Heart left ventricle (tissue), 16 donors: Measurements from ENCODE around the gene SPEM3. TPM values are rescaled to one million over a fixed set of nuclear protein-coding genes. Genes with fewer than 3 reads are reported as not detected.

Experiments used
- ATAC-seq, 4 donors: fragments of 200-7000 bp; cut with Tn5 transposase; one replicate each; pipeline ENCODE4 v1.9.1; 2020 to 2022; ENCODE audit warnings: moderate library complexity in 4 of 4, mild to moderate bottlenecking in 3 of 4, moderate number of reproducible peaks in 1 of 4
- DNase-seq, 5 donors: peaks; one replicate each; pipeline ENCODE4 v3.0.0-alpha.2; 2020
- H3K27ac ChIP-seq, 12 donors: fragments of 200-600 bp; sonication (generic) in 4 of 12; one replicate each; pipeline versions ENCODE4 v1.5.0 to v1.8.0; 2016 to 2022; ENCODE audit warnings: mild to moderate bottlenecking in 2 of 12
- H3K27me3 ChIP-seq, 9 donors: fragments of 200-600 bp; sonication (generic) in 2 of 9; one replicate each; pipeline versions ENCODE4 v1.5.1 to v1.8.0; 2016 to 2022; ENCODE audit warnings: mild to moderate bottlenecking in 3 of 9
- H3K36me3 ChIP-seq, 9 donors: fragments of 200-600 bp; sonication (generic) in 2 of 9; one replicate each; pipeline versions ENCODE4 v1.5.0 to v1.8.0; 2018 to 2022; ENCODE audit warnings: mild to moderate bottlenecking in 2 of 9
- H3K4me1 ChIP-seq, 12 donors: fragments of 200-600 bp; sonication (generic) in 4 of 12; one replicate each; pipeline versions ENCODE4 v1.5.0 to v1.8.0; 2016 to 2022; ENCODE audit warnings: mild to moderate bottlenecking in 3 of 12
- H3K4me3 ChIP-seq, 12 donors: fragments of 200-600 bp; sonication (generic) in 4 of 12; one replicate each; pipeline versions ENCODE4 v1.5.0 to v1.8.0; 2017 to 2022; ENCODE audit warnings: mild to moderate bottlenecking in 9 of 12, moderate library complexity in 4 of 12
- H3K9me3 ChIP-seq, 12 donors: fragments of 200-600 bp; sonication (generic) in 4 of 12; one replicate each; pipeline versions ENCODE4 v1.5.0 to v1.8.0; 2016 to 2022; ENCODE audit warnings: mild to moderate bottlenecking in 1 of 12
- CTCF ChIP-seq, 12 donors: fragments of 200-600 bp; sonication (generic) in 4 of 12; IDR thresholded peaks; one replicate each; pipeline versions ENCODE4 v1.5.0 to v1.8.0; 2018 to 2022; ENCODE audit warnings: antibody characterized with exemption in 12 of 12, mild to moderate bottlenecking in 5 of 12
- POLR2A ChIP-seq, 2 donors: fragments of 450-650 bp; IDR thresholded peaks; one replicate each; pipeline ENCODE4 v1.6.1; 2017; ENCODE audit warnings: antibody characterized with exemption in 2 of 2, mild to moderate bottlenecking in 2 of 2, moderate library complexity in 2 of 2
- WGBS, 4 donors: extraction: QIAGEN DNeasy Blood & Tissue Kit in 2 of 4; methylation state at CpG; one replicate each; pipeline versions ENCODE4 v1.1.5 to v1.1.7; 2013 to 2018; 5-methylcytosine and 5-hydroxymethylcytosine counted together
- intact Hi-C, 10 donors: fragments of 100-400 bp; cut with DNase I; formaldehyde crosslinking; loops; one replicate each; pipeline versions ENCODE4 v1.11.1 to v1.14.2; 2022
- polyA plus RNA-seq, 2 donors: library from polyadenylated mRNA; stranded (reverse); fragments of 200-250 nt; gene quantifications; one replicate each; pipeline ENCODE4 v1.2.3, GENCODE V29; 2013
- total RNA-seq, 9 donors: library from RNA; depleted of rRNA in 2 of 9; stranded (reverse); fragments of >200 nt in 2 of 9; fragmentation: NEBNext Ultra II Directional in 3 of 9; extraction: Animal tissue kit (Norgen Biotek cat#: 25700) in 3 of 9; gene quantifications; one replicate each; pipeline versions ENCODE4 v1.1.0 to v1.2.4, GENCODE V29; 2016 to 2023
- donor health status: ischemic (EF 13 %, LVEDD 7.1; RV severe dilation, severe dysfunction).
- donor health status: healthy with polysubstance abuse.
- donor health status: DM: no; HTN: yes; CAD: no.
- donor health status: DM: no; HTN: no; CAD: no.
- donor health status: ischemic (EF 25% LVEDD 6.9; RV normal size, moderate dysfunction).
- donor health status: ischemic (EF 25% LVEDD 5.7; RV mildly dilated, moderate dysfunction).
- donor health status: healthy.
- donor health status: DM: yes; HTN: yes; CAD: no.
- donor health status: ischemic (EF 35%, LVEDD 5.7; RV mildly dilated, moderate dysfunction).
- donor health status: nonischemic (EF 11% LVEDD 7.7; RV severe dilation, severe dysfunction).
- donor health status: DM: yes; HTN: yes; CAD: no.
- donor health status: PGD.
- donor health status: ischemic (EF 29% LVEDD 5.4; RV normal size, mild dysfunction).
- donor health status: nonischemic (EF 23%, LVEDD 6.1; RV moderate dilation, normal function).

The SPEM3 gene
- total and polyA plus RNA-seq, 11 donors = not detected

- no peak for ATAC-seq
- Histone ChIP-seq H3K9me3 (no peaks in the 10 kb centered on the region), H3K27me3 (peaks cover 0 to 44% (median 8%) of the 10 kb centered on the region in 9 donors), H3K4me1 (peaks cover 4 to 63% (median 45%) of the 10 kb centered on the region in 12 donors), H3K27ac (peak overlapping the region in 11 of 12 donors; percentile 8 to 91 (median 71)), H3K36me3 (no peaks in the 10 kb centered on the region), H3K4me3 (peak overlapping the region in 11 of 12 donors; percentile 2 to 75 (median 55))
- intact Hi-C loops = loop anchor here (1.0 to 10.0 kb wide), 17 partner anchors 35 to 250 kb away; partner anchors contain the start of genes SENP3 (in 9 of the 10), POLR2A (in 6 of the 10), TMEM95 (in 6 of the 10) and KCTD11 (in 4 of the 10)
- no peak for TF ChIP-seq CTCF (IDR thresholded peaks at IDR 0.05)
- DNase-seq = peak in 1 of 5 donors; percentile 27
- 26 to 56% (median 31%) methylated on average over 15 to 31 of the region's 31 CpGs for WGBS, 4 donors
Measured at GRCh38 chr17:7437369-7437863, 8.8 kb downstream of the SPEM3 start.

GRCh38 chr17:7437950-7438614 is 9.4 kb downstream of the SPEM3 start:
- Histone ChIP-seq H3K9me3 (no peaks in the 10 kb centered on the region), H3K4me3 (peak overlapping the region in 11 of 12 donors; percentile 29 to 75 (median 51)), H3K27me3 (peaks cover 0 to 44% (median 8%) of the 10 kb centered on the region in 9 donors), H3K27ac (peak overlapping the region in 8 of 12 donors; percentile 32 to 71 (median 48)), H3K4me1 (peaks cover 4 to 63% (median 45%) of the 10 kb centered on the region in 12 donors), H3K36me3 (no peaks in the 10 kb centered on the region)
- TF ChIP-seq POLR2A (IDR thresholded peaks at IDR 0.05) (no peak), CTCF (IDR thresholded peaks at IDR 0.05) (no peak)
- ATAC-seq (peak in 3 of 4 donors; percentile 4 to 19 (median 6)), DNase-seq (peak; percentile 75 to 91 (median 81))
- intact Hi-C loops = loop anchor here (1.0 to 10.0 kb wide), 18 partner anchors 36 to 249 kb away; partner anchors contain the start of genes SENP3 (in 9 of the 10), POLR2A (in 6 of the 10), TMEM95 (in 6 of the 10) and KCTD11 (in 4 of the 10)
- 14 to 22% (median 18%) methylated on average over 32 to 48 of the region's 48 CpGs for WGBS, 4 donors

- intact Hi-C loops = loop anchor here in 7 of 10 donors (1.0 to 10.0 kb wide), 10 partner anchors 37 to 248 kb away; partner anchors contain the start of genes TMEM95 (in 5 of the 7), POLR2A (in 3 of the 7), SLC35G6 (in 3 of the 7) and KCTD11 (in 2 of the 7)
- Histone ChIP-seq H3K9me3 (no peaks in the 10 kb centered on the region), H3K27me3 (peaks cover 0 to 44% (median 8%) of the 10 kb centered on the region in 9 donors), H3K4me3 (peak overlapping the region in 10 of 12 donors; percentile 29 to 75 (median 53)), H3K4me1 (peaks cover 4 to 63% (median 45%) of the 10 kb centered on the region in 12 donors), H3K27ac (peak overlapping the region in 4 of 12 donors; percentile 43 to 71 (median 50)), H3K36me3 (no peaks in the 10 kb centered on the region)
- DNase-seq (no peak), ATAC-seq (no peak)
- WGBS, 4 donors = 58 to 64% (median 59%) methylated on average over 11 of the region's 11 CpGs
- no peak for TF ChIP-seq POLR2A (IDR thresholded peaks at IDR 0.05)
- TF ChIP-seq CTCF (IDR thresholded peaks at IDR 0.05) = no peak
Measured at GRCh38 chr17:7438656-7439460, 10.2 kb downstream of the SPEM3 start.
